Measurements from ENCODE around the gene LTA.

The LTA gene

DNA sequence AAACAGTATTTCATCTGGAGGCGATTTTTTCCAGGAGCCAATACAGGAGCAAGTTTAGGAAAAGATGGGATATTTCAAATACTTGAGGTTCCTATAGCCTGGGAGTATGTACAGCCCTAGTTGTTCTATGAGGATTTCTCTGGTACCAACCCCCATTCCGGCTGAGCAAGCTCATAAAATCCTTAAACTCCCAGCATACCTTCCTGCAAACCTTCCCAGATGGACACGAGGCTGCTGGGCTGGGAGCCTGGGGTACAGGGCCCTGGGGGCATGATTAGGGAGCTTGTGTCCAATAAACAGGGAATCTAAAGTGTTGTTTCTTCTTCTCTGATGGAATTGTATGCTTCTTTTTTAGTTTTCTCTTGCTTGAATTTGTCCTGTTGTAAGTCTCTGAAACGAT lies 49.9 kb downstream of the LTA start:
- in situ Hi-C loops (cut with HindIII; ENCODE audit: low sequenced_read_pairs): no loop called here

- in situ Hi-C loops (cut with HindIII; ENCODE audit: low sequenced_read_pairs): no loop called here
Measured at GRCh38 chr6:31622684-31623091, 50.6 kb downstream of the LTA start.
